Natural killer cell (primary cell): ENCODE results near the gene ELFN1. TPM values are rescaled to one million over a fixed set of nuclear protein-coding genes. Genes with fewer than 3 reads are reported as not detected.

Experiments used
- ATAC-seq, 3 donors: fragments of 150-1000 bp in 2 of 3; fragments of 200-7000 bp in 1 of 3; cut with Tn5 transposase; 1 replicate in 1 of 3; 2 replicates in 2 of 3; pipeline ENCODE4 v1.10.0; 2021; ENCODE audit warnings: mild to moderate bottlenecking in 2 of 3, moderate library complexity in 2 of 3
- DNase-seq, 2 donors: peaks; one replicate each; pipeline versions ENCODE4 v3.0.0 to v3.0.0-alpha.2; 2013 to 2021; ENCODE audit warnings: mixed read lengths in 1 of 2
- H3K27ac ChIP-seq: one replicate; pipeline ENCODE4 v1.5.1; 2013; ENCODE audit warnings: mild to moderate bottlenecking, low read length
- H3K27me3 ChIP-seq: one replicate; pipeline ENCODE4 v1.6.1; 2013; ENCODE audit warnings: low read length; ENCODE audit not compliant: control insufficient read depth, insufficient read depth
- H3K36me3 ChIP-seq: one replicate; pipeline ENCODE4 v1.6.1; 2013; ENCODE audit warnings: low read length; ENCODE audit not compliant: control insufficient read depth, insufficient read depth
- H3K4me1 ChIP-seq: one replicate; pipeline ENCODE4 v1.6.1; 2013; ENCODE audit warnings: low read length; ENCODE audit not compliant: control insufficient read depth, insufficient read depth
- H3K4me3 ChIP-seq: one replicate; pipeline ENCODE4 v1.5.1; 2013; ENCODE audit warnings: low read length
- H3K9me3 ChIP-seq: one replicate; pipeline ENCODE4 v1.6.1; 2013; ENCODE audit warnings: low read length; ENCODE audit not compliant: control insufficient read depth, insufficient read depth
- H3K27ac Mint-ChIP-seq, 2 donors: one replicate each; pipeline ENCODE4 v1.8.0; 2022; ENCODE audit warnings: mild to moderate bottlenecking in 2 of 2, mixed read lengths in 2 of 2, moderate library complexity in 1 of 2
- H3K27me3 Mint-ChIP-seq, 2 donors: one replicate each; pipeline ENCODE4 v1.8.0; 2022; ENCODE audit warnings: low read depth in 2 of 2, mixed read lengths in 2 of 2
- H3K36me3 Mint-ChIP-seq: one replicate; pipeline ENCODE4 v1.8.0; 2022; ENCODE audit warnings: mixed read lengths
- H3K4me1 Mint-ChIP-seq, 2 donors: one replicate each; pipeline ENCODE4 v1.8.0; 2022; ENCODE audit warnings: mixed read lengths in 2 of 2
- H3K4me3 Mint-ChIP-seq: one replicate; pipeline ENCODE4 v1.8.0; 2022; ENCODE audit warnings: mild to moderate bottlenecking, moderate library complexity, mixed read lengths
- H3K9me3 Mint-ChIP-seq, 2 donors: one replicate each; pipeline ENCODE4 v1.8.0; 2022; ENCODE audit warnings: mixed read lengths in 2 of 2
- WGBS: methylation state at CpG from one replicate; pipeline ENCODE4 v1.1.7; 2013; ENCODE audit warnings: missing lambda C conversion rate; ENCODE audit not compliant: insufficient coverage; 5-methylcytosine and 5-hydroxymethylcytosine counted together
- intact Hi-C: fragments of 100-400 bp; cut with micrococcal nuclease; formaldehyde crosslinking; loops from one replicate; pipeline ENCODE4 v1.14.2; 2022
- total RNA-seq, 4 donors: library from RNA; stranded (reverse); fragments of 120-200 nt in 1 of 4; gene quantifications; one replicate each; pipeline versions ENCODE4 v1.2.3 to v1.2.4, GENCODE V29; 2013 to 2022
- TF ChIP-seq, protein P1 (sequence below): fragments of 200-600 bp; IDR thresholded peaks from one replicate; pipeline ENCODE4 v1.8.0; 2022; ENCODE audit warnings: antibody characterized with exemption

The ELFN1 gene
- total RNA-seq, 3 donors from 2014 or later (not counting 1 experiment from before 2014, with no cell fraction given), result 0.30 to 0.45 TPM; not detected in 1

DNA sequence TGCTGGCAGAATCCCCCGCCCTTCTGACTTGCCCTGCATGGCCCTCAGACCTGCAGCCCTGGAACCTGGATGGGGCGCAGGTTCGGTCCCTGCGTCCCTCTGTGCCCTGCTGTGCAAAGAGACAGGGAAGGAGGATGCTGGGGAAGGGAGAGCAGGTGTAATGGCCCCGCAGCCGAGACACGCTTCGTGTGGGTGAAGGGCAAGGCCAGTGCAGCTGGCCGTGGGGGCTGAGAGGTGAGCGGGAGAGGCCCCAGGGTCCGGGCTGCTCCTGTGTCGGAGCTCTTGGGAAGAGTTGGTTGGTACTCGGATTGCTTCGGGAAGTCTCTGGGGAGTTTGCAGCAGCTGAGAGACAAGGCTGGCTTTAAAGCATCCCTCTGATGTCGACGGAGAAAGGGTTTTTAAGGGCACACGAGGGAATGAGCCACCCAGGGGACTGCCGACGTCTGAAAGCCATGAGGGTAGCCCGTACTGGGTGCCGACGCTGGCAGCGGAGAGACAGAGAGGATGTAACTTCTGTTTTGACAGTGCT, 6.5 kb downstream of the ELFN1 start:
- 85% methylated on average over 23 of the region's 23 CpGs for WGBS
- Mint-ChIP-seq H3K27me3 (peaks cover 16 to 20% of the 10 kb centered on the region in 2 donors), H3K9me3 (no peaks in the 10 kb centered on the region), H3K4me1 (no peaks in the 10 kb centered on the region), H3K36me3 (no peaks in the 10 kb centered on the region), H3K27ac (no peak overlapping the region), H3K4me3 (no peak overlapping the region)
- TF ChIP-seq, protein P1, sequence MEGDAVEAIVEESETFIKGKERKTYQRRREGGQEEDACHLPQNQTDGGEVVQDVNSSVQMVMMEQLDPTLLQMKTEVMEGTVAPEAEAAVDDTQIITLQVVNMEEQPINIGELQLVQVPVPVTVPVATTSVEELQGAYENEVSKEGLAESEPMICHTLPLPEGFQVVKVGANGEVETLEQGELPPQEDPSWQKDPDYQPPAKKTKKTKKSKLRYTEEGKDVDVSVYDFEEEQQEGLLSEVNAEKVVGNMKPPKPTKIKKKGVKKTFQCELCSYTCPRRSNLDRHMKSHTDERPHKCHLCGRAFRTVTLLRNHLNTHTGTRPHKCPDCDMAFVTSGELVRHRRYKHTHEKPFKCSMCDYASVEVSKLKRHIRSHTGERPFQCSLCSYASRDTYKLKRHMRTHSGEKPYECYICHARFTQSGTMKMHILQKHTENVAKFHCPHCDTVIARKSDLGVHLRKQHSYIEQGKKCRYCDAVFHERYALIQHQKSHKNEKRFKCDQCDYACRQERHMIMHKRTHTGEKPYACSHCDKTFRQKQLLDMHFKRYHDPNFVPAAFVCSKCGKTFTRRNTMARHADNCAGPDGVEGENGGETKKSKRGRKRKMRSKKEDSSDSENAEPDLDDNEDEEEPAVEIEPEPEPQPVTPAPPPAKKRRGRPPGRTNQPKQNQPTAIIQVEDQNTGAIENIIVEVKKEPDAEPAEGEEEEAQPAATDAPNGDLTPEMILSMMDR, result no peak
- no peak for ATAC-seq
- Histone ChIP-seq H3K4me3 (no peak overlapping the region), H3K4me1 (no peaks in the 10 kb centered on the region), H3K27me3 (peaks cover under 1% of the 10 kb centered on the region), H3K36me3 (no peaks in the 10 kb centered on the region), H3K27ac (no peak overlapping the region), H3K9me3 (no peaks in the 10 kb centered on the region)
- intact Hi-C loops, result no loop called here
- no peak for DNase-seq

DNA sequence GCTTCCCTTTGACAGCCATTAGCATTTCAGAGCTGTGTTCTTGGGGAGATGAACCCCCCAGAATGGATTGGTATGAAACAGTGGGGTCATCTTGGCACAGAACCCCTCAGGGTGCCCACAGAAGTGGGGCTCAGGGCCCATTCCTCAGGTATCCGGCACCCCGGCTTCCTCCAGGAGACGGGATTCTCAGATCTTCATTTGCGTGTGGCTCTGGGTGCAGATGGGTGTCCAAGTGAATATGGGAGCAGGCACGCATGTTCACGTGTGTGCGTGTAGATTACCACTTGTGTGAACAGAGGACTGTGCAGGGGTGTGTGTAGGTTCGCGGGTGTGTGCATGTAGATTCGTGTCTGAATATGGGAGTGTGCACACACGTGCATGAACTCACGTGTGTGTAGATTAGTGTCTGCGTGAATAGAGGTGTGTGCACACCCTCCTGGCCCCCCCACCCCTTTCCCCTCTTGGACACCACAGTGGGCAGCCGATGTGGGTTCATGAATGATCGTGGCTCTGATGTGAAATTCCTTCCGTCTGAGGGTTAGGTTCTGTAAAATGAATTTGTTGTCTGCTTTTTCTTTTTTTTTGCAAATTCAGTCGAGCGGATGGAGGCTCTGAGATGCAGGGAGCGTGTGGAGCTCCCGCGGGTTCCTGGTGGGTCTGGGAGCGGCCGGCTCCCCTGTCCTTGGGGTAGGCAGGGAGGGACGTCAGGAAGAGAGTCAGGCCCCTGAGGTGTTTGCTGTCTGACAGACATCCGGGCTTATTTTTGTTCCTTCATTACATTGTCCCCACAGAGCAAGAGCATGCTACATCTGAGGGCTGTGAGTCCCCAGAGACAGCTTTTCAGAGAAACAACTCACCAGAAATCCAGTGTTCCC, 7.4 kb downstream of the ELFN1 start:
- Histone ChIP-seq H3K36me3 (no peaks in the 10 kb centered on the region), H3K4me3 (no peak overlapping the region), H3K9me3 (peaks cover 2% of the 10 kb centered on the region), H3K27ac (no peak overlapping the region), H3K4me1 (no peaks in the 10 kb centered on the region), H3K27me3 (no peaks in the 10 kb centered on the region)
- intact Hi-C loops, result no loop called here
- Mint-ChIP-seq H3K4me3 (no peak overlapping the region), H3K27ac (no peak overlapping the region), H3K9me3 (peaks cover 0 to under 1% of the 10 kb centered on the region in 2 donors), H3K4me1 (no peaks in the 10 kb centered on the region), H3K27me3 (peaks cover 18 to 22% of the 10 kb centered on the region in 2 donors), H3K36me3 (no peaks in the 10 kb centered on the region)
- ATAC-seq, result no peak
- WGBS, result 81% methylated on average over 24 of the region's 25 CpGs
- TF ChIP-seq, protein P1, result no peak
- DNase-seq, result no peak

DNA sequence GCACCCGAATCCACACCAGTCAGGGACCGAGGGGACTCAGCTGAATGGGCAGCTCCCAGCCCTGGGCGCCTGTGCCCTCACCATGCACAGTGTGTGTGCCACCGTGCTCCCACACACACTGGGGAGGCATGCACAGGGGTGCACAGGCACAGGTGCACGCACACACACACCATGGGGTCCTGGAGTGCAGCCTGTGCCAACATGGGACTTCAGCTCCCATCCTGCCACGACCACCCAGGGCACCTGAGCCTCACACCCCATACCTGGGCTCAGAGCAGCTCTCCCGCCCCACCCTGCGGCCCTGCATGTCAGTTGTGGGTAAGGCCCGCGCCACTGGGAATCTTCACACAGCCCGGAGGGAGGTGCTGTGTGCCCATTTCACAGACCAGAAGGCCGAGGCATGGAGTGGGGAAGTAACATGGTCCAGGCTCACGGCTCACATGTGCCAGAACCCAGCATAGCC, 8.0 kb downstream of the ELFN1 start:
- Mint-ChIP-seq H3K4me1 (no peaks in the 10 kb centered on the region), H3K36me3 (peaks cover 6% of the 10 kb centered on the region), H3K9me3 (peaks cover 0 to 3% of the 10 kb centered on the region in 2 donors), H3K27me3 (peaks cover 11 to 29% of the 10 kb centered on the region in 2 donors), H3K27ac (no peak overlapping the region), H3K4me3 (no peak overlapping the region)
- Histone ChIP-seq H3K4me3 (no peak overlapping the region), H3K36me3 (no peaks in the 10 kb centered on the region), H3K27me3 (no peaks in the 10 kb centered on the region), H3K9me3 (peaks cover 3% of the 10 kb centered on the region), H3K27ac (no peak overlapping the region), H3K4me1 (no peaks in the 10 kb centered on the region)
- WGBS, result 85% methylated on average over 13 of the region's 13 CpGs
- intact Hi-C loops, result no loop called here
- DNase-seq (peak in 1 of 2 donors; percentile 10), ATAC-seq (no peak)
- TF ChIP-seq, protein P1, result no peak
